HG03575 (cell line): ENCODE measurements around the gene PGAM2.

Source experiments
- ATAC-seq: cut with Tn5 transposase; IDR thresholded peaks from one replicate; pipeline ENCODE4 v1.9.1; 2021; ENCODE audit not compliant: unreplicated experiment, insufficient number of reproducible peaks, low FRiP score; ENCODE audit errors: extremely low read depth

The PGAM2 gene

GRCh38 chr7:44073664-44074348 lies 8.4 kb upstream of the PGAM2 start:
- no peak for ATAC-seq

GRCh38 chr7:44072364-44073231 lies 7.2 kb upstream of the PGAM2 start:
- no peak for ATAC-seq

GRCh38 chr7:44071726-44072363 lies 6.5 kb upstream of the PGAM2 start:
- ATAC-seq: no peak

- ATAC-seq: no peak
These were observed 2.7 kb upstream of the PGAM2 start for GRCh38 chr7:44068054-44068453.

GRCh38 chr7:44067064-44067951 lies 1.9 kb upstream of the PGAM2 start:
- no peak for ATAC-seq

GRCh38 chr7:44066494-44067063 lies 1.2 kb upstream of the PGAM2 start:
- no peak for ATAC-seq

GRCh38 chr7:44066111-44066460 lies 719 bp upstream of the PGAM2 start:
- no peak for ATAC-seq

GRCh38 chr7:44064791-44065430 lies 456 bp downstream of the PGAM2 start:
- ATAC-seq: no peak

- no peak for ATAC-seq
These were observed 1.3 kb downstream of the PGAM2 start for GRCh38 chr7:44063894-44064651.

GRCh38 chr7:44063547-44063893 lies 1.8 kb downstream of the PGAM2 start:
- ATAC-seq: no peak

GRCh38 chr7:44062903-44063295 lies 2.5 kb downstream of the PGAM2 start:
- ATAC-seq: no peak

- ATAC-seq: no peak
These were observed 3.0 kb downstream of the PGAM2 start for GRCh38 chr7:44062180-44062902.

GRCh38 chr7:44061645-44062179 lies 3.7 kb downstream of the PGAM2 start:
- no peak for ATAC-seq

GRCh38 chr7:44060948-44061644 lies 4.3 kb downstream of the PGAM2 start:
- ATAC-seq: no peak

GRCh38 chr7:44060091-44060947 lies 5.0 kb downstream of the PGAM2 start:
- ATAC-seq: no peak
